Epithelial cell of proximal tubule (primary cell): ENCODE data around the gene SAXO1. TPM values are rescaled to one million over a fixed set of nuclear protein-coding genes. Genes with fewer than 3 reads are reported as not detected.

ENCODE experiments used
- DNase-seq: peaks from one replicate; pipeline ENCODE4 v3.0.0-alpha.2; 2011; ENCODE audit warnings: low read depth
- H3K4me3 ChIP-seq: 2 replicates; pipeline ENCODE4 v1.5.1; 2011; ENCODE audit warnings: low read depth, mild to moderate bottlenecking, low read length
- total RNA-seq: library from RNA; depleted of rRNA; stranded (reverse); fragments of >200 nt; gene quantifications from 2 replicates; pipeline ENCODE4 v1.2.3, GENCODE V29; 2015
- TF ChIP-seq, protein P1 (sequence below): conservative IDR thresholded peaks from 2 replicates; pipeline ENCODE4 v1.5.1; 2012; ENCODE audit warnings: low read depth, mild to moderate bottlenecking, low read length

Gene SAXO1, protein sequence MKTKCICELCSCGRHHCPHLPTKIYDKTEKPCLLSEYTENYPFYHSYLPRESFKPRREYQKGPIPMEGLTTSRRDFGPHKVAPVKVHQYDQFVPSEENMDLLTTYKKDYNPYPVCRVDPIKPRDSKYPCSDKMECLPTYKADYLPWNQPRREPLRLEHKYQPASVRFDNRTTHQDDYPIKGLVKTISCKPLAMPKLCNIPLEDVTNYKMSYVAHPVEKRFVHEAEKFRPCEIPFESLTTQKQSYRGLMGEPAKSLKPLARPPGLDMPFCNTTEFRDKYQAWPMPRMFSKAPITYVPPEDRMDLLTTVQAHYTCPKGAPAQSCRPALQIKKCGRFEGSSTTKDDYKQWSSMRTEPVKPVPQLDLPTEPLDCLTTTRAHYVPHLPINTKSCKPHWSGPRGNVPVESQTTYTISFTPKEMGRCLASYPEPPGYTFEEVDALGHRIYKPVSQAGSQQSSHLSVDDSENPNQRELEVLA
- not detected in 2 replicates for total RNA-seq

DNA sequence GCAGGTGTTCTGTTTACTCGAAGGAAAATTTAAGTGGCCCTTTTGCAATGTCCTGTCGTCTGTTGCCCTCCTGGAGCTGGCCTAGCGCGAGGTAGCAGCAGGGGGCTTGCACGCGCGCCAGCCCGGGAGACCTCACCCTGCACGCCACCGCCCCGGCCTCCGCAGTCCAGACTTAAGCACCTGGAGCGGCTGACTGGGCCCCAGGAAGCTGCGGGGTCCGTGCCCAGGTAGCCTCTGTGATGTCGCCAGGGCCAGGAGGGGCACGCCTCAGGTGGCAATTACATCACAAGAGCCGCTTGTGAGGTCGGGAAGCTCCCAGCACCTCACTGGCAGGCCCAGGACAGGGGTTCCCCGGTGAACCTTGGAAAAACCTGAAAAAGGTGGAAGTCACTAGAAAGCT lies at the start of gene SAXO1:
Gene SAXO1, minus strand, starts transcription at position 195 of the 400 bp plus-strand sequence. CDS start 301 bp downstream, outside the sequence.
- TF ChIP-seq, protein P1, sequence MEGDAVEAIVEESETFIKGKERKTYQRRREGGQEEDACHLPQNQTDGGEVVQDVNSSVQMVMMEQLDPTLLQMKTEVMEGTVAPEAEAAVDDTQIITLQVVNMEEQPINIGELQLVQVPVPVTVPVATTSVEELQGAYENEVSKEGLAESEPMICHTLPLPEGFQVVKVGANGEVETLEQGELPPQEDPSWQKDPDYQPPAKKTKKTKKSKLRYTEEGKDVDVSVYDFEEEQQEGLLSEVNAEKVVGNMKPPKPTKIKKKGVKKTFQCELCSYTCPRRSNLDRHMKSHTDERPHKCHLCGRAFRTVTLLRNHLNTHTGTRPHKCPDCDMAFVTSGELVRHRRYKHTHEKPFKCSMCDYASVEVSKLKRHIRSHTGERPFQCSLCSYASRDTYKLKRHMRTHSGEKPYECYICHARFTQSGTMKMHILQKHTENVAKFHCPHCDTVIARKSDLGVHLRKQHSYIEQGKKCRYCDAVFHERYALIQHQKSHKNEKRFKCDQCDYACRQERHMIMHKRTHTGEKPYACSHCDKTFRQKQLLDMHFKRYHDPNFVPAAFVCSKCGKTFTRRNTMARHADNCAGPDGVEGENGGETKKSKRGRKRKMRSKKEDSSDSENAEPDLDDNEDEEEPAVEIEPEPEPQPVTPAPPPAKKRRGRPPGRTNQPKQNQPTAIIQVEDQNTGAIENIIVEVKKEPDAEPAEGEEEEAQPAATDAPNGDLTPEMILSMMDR = no peak
- H3K4me3 ChIP-seq = no peak within 1 kb of the TSS
- no peak for DNase-seq

DNA sequence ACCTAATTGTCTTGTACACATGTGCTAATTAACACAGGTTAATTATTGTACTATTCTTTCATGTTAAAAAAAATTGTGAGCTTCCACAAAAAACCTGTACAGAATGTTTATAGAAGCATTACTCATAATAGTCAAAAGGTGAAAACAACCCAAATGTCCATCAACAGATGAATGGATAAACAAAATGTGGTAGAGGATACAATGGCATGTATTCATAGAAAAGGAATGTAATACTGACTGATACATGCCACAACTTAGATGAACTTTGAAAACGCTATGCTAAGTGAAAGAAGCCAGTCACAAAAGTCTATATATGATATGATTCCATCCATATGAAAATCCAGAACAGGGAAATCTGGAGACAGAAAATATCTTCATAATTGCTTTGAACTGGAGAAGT lies 41.8 kb upstream of the SAXO1 start:
- no peak overlapping the region for H3K4me3 ChIP-seq
- no peak for DNase-seq

DNA sequence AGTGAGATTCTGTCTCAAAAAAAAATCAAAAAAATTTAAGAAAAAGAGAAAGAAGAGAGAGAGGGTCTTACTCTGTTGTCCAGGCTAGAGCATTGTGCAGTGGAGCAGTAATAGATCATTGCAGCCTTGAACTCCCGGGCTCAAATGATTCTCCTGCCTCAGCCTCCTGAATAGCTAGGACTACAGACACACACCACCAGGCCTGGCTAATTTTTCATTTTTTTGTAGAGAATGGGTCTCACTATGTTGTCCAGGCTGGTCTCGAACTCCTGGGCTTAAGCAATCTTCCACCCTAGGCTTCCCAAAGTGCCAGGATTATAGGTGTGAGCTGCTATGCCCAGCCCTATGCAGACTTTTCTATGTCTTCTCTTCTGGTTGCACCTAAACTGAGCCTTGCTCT lies 41.2 kb upstream of the SAXO1 start:
- no peak overlapping the region for H3K4me3 ChIP-seq
- DNase-seq = no peak
- TF ChIP-seq, protein P1 = no peak

More for the DNA sequence above, 41.8 kb upstream of the SAXO1 start:
- TF ChIP-seq, protein P1 = no peak

DNA sequence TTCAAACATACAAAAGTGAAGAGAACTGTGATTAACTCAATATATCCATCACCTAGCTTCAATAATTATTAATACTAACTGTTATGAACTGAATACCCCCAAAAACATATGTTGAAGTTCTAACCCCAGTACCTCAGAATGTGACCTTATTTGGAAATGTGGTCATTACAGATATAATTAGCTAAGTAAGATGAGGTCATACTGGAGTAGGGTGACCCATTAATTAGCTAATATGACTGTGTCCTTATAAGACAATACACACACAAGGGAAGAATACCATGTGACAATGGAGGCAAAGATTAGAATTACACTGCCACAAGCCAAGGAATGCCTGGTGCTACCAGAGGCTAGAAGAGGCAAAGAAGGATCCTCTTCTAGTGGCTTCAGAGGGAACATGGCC lies 24.0 kb upstream of the SAXO1 start:
- TF ChIP-seq, protein P1 = no peak
- DNase-seq = no peak
- no peak overlapping the region for H3K4me3 ChIP-seq

DNA sequence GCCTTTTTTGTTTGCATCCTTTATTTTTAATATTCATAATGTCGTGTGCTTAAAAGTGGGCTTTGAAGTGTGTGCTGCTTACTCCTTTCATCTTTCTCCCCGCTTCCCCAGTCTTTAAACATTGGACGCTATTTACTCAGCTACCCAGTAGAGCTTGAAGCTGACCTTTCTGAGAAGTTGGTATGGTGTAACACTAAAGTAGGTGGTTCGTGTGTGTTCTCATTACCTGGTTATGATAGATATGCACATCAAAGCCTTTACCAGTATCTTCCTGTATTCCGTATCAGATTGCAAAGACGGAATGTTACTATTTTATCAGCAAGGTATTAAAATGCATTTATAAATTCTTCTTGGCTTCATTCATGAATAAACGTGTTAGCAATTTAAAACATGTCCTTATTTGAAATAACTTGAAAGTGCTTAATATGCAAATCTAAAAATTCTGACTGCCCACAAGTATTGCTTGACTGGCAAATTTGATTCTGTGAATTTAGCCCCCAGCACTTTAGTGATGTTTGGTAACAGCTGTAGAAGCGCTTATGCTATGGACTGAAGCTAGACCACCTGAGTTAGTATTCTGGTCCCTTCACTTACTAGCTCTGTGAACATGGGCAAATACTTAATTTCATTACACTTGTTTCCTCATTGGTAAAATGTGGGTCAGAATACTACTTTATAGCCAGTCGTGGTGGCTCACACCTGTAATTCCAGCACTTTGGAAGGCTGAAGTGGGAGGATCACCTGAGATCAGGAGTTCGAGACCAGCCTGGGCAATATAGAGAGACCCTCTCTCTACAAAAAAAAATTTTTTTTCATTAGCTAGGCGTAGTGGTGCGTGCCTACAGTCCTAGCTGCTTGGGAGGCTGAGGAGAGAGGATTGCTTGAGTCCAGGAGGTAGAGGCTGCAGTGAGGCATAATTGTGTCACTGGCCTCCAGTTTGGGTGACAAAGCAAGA lies 17.9 kb upstream of the SAXO1 start:
- H3K4me3 ChIP-seq = peak overlapping the region; percentile 71
- DNase-seq = no peak
- TF ChIP-seq, protein P1 = no peak

DNA sequence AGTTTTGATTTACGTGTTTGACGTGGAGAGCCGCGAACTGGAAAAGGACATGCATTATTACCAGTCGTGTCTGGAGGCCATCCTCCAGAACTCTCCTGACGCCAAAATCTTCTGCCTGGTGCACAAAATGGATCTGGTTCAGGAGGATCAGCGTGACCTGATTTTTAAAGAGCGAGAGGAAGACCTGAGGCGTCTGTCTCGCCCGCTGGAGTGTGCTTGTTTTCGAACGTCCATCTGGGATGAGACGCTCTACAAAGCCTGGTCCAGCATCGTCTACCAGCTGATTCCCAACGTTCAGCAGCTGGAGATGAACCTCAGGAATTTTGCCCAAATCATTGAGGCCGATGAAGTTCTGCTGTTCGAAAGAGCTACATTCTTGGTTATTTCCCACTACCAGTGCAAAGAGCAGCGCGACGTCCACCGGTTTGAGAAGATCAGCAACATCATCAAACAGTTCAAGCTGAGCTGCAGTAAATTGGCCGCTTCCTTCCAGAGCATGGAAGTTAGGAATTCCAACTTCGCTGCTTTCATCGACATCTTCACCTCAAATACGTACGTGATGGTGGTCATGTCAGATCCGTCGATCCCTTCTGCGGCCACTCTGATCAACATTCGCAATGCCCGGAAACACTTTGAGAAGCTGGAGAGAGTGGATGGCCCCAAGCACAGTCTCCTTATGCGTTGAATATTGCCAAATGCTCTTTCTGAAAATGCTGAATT lies 17.1 kb upstream of the SAXO1 start:
- TF ChIP-seq, protein P1 = no peak
- peak overlapping the region; percentile 71 for H3K4me3 ChIP-seq
- no peak for DNase-seq
